Ovary (tissue), 9 donors: Measurements from ENCODE around the gene TSEN15. TPM values are rescaled to one million over a fixed set of nuclear protein-coding genes. Genes with fewer than 3 reads are reported as not detected.

Experiments used
- DNase-seq, 5 donors: peaks; one replicate each; pipeline ENCODE4 v3.0.0-alpha.2; 2019 to 2020
- H3K27ac ChIP-seq, 2 donors: fragments of 200-600 bp; one replicate each; pipeline versions ENCODE4 v1.5.1 to v1.8.0; 2019 to 2022
- H3K27me3 ChIP-seq: fragments of 200-600 bp; one replicate; pipeline ENCODE4 v1.8.0; 2022
- H3K36me3 ChIP-seq: fragments of 200-600 bp; sonication (generic); one replicate; pipeline ENCODE4 v1.5.1; 2019
- H3K4me1 ChIP-seq: one replicate; pipeline ENCODE4 v1.8.1; 2013; ENCODE audit warnings: mild to moderate bottlenecking, moderate library complexity; ENCODE audit not compliant: insufficient read depth
- H3K4me3 ChIP-seq: fragments of 200-600 bp; sonication (generic); one replicate; pipeline ENCODE4 v1.5.1; 2017
- H3K9me3 ChIP-seq, 2 donors: fragments of 200-600 bp in 1 of 2; sonication (generic) in 1 of 2; one replicate each; pipeline versions ENCODE4 v1.5.1 to v1.8.1; 2013 to 2019; ENCODE audit warnings: mild to moderate bottlenecking in 1 of 2, moderate library complexity in 1 of 2
- CTCF ChIP-seq, 3 donors: fragments of 450-650 bp in 2 of 3; fragments of 200-600 bp in 1 of 3; IDR thresholded peaks; one replicate each; pipeline versions ENCODE4 v1.5.1 to v1.8.0; 2016 to 2022; ENCODE audit warnings: antibody characterized with exemption in 3 of 3, mild to moderate bottlenecking in 1 of 3
- EP300 ChIP-seq: sonication (generic); formaldehyde crosslinking; IDR thresholded peaks from one replicate; pipeline ENCODE4 v1.6.1; 2017; ENCODE audit warnings: antibody characterized with exemption
- POLR2A ChIP-seq: fragments of 450-650 bp; IDR thresholded peaks from one replicate; pipeline ENCODE4 v1.6.1; 2017; ENCODE audit warnings: antibody characterized with exemption, mild to moderate bottlenecking, moderate library complexity
- WGBS, 3 donors: extraction: QIAGEN DNeasy Blood & Tissue Kit in 1 of 3; methylation state at CpG; one replicate each; pipeline versions ENCODE4 v1.1.5 to v1.1.7; 2013 to 2017; 5-methylcytosine and 5-hydroxymethylcytosine counted together
- intact Hi-C, 4 donors: fragments of 100-400 bp; cut with DNase I; formaldehyde crosslinking; loops; one replicate each; pipeline versions ENCODE4 v1.11.0 to v1.15.1; 2022 to 2023
- polyA plus RNA-seq, 2 donors: library from polyadenylated mRNA; stranded (reverse); fragments of 200-250 nt in 1 of 2; fragments of 350-450 nt in 1 of 2; fragmentation: Illumina TruSeq in 1 of 2; extraction: RNeasy Lipid Tissue Mini Kit (QIAGEN cat#74804) in 1 of 2; gene quantifications; one replicate each; pipeline ENCODE4 v1.2.3, GENCODE V29; 2013 to 2014
- total RNA-seq, 7 donors: library from RNA; depleted of rRNA in 2 of 7; stranded (reverse); fragments of >200 nt in 2 of 7; fragmentation: NEBNext Ultra II Directional in 3 of 7; extraction: Animal tissue kit (Norgen Biotek cat#: 25700) in 3 of 7; gene quantifications; one replicate each; pipeline versions ENCODE4 v1.1.0 to v1.2.4, GENCODE V29; 2016 to 2023
- donor health status: DM: no; HTN: no; CAD: no; lungs with moderate emphysema.
- donor health status: DM: no; HTN: no; CAD: no.
- donor health status: Bipolar disorder and iron deficiency.
- donor health status: DM: yes; HTN: yes; CAD: no.
- donor health status: DM: no; HTN: no; CAD: no.
- donor health status: DM: yes; HTN: yes; CAD: no.

Gene TSEN15
- total and polyA plus RNA-seq, 9 donors: 12.7 to 54.1 (median 18.2) TPM

- intact Hi-C loops: no loop called here
- no peak overlapping the region for H3K27ac ChIP-seq
- no peak for DNase-seq
Observed at GRCh38 chr1:184018622-184019021, 32.9 kb upstream of the TSEN15 start.

GRCh38 chr1:184019069-184019468 lies 32.5 kb upstream of the TSEN15 start:
- no peak overlapping the region for H3K27ac ChIP-seq
- H3K9me3 ChIP-seq: no peaks in the 10 kb centered on the region
- DNase-seq: no peak
- peaks cover 2% of the 10 kb centered on the region for H3K4me1 ChIP-seq
- no peaks in the 10 kb centered on the region for H3K36me3 ChIP-seq
- no peak for TF ChIP-seq CTCF (IDR thresholded peaks at IDR 0.05)
- no peak for TF ChIP-seq POLR2A
- TF ChIP-seq EP300: no peak
- intact Hi-C loops: no loop called here
- no peak overlapping the region for H3K4me3 ChIP-seq
- WGBS, 3 donors: 87 to 95% (median 89%) methylated on average over 5 of the region's 5 CpGs
- H3K27me3 ChIP-seq: no peaks in the 10 kb centered on the region

More at GRCh38 chr1:184018622-184019021, 32.9 kb upstream of the TSEN15 start:
- no peak overlapping the region for H3K4me3 ChIP-seq
- H3K9me3 ChIP-seq: no peaks in the 10 kb centered on the region
- 26 to 34% (median 32%) methylated on average over 2 of the region's 2 CpGs for WGBS, 3 donors
- TF ChIP-seq POLR2A: no peak
- TF ChIP-seq EP300: no peak
- no peak for TF ChIP-seq CTCF (IDR thresholded peaks at IDR 0.05)
- no peaks in the 10 kb centered on the region for H3K27me3 ChIP-seq
- H3K4me1 ChIP-seq: peaks cover 2% of the 10 kb centered on the region
- H3K36me3 ChIP-seq: no peaks in the 10 kb centered on the region

- DNase-seq: no peak
- TF ChIP-seq CTCF (IDR thresholded peaks at IDR 0.05): no peak
- no peak for TF ChIP-seq EP300
- TF ChIP-seq POLR2A: no peak
- Histone ChIP-seq H3K27me3 (no peaks in the 10 kb centered on the region), H3K4me3 (no peak overlapping the region), H3K27ac (no peak overlapping the region), H3K9me3 (no peaks in the 10 kb centered on the region), H3K36me3 (no peaks in the 10 kb centered on the region), H3K4me1 (peaks cover 2% of the 10 kb centered on the region)
- 87 to 92% (median 90%) methylated on average over 2 of the region's 2 CpGs for WGBS, 3 donors
- intact Hi-C loops: no loop called here
Observed at GRCh38 chr1:184019506-184019905, 32.0 kb upstream of the TSEN15 start.

GRCh38 chr1:184020328-184020727 lies 31.2 kb upstream of the TSEN15 start:
- H3K27ac ChIP-seq: no peak overlapping the region
- no peaks in the 10 kb centered on the region for H3K27me3 ChIP-seq
- intact Hi-C loops: no loop called here
- H3K36me3 ChIP-seq: no peaks in the 10 kb centered on the region
- TF ChIP-seq POLR2A: no peak
- TF ChIP-seq CTCF (IDR thresholded peaks at IDR 0.05): no peak
- no peak for TF ChIP-seq EP300
- DNase-seq: no peak
- no peak overlapping the region for H3K4me3 ChIP-seq
- WGBS, 3 donors: 98 to 99% (median 98%) methylated on average over 2 of the region's 2 CpGs
- no peaks in the 10 kb centered on the region for H3K9me3 ChIP-seq
- H3K4me1 ChIP-seq: peaks cover 2% of the 10 kb centered on the region
